ENCODE measurements around the gene MRPL16. TPM values are rescaled to one million over a fixed set of nuclear protein-coding genes. Genes with fewer than 3 reads are reported as not detected.

MRPL16 gene
- 57.1 and 71.9 TPM in 2 replicates for total RNA-seq

GRCh38 chr11:59810189-59810910 is at the start of gene MRPL16:
Gene MRPL16, minus strand, starts transcription at chr11:59810778. Its CDS starts 120 bp downstream, at chr11:59810658.

GRCh38 chr11:59845399-59845798 is 34.8 kb upstream of the MRPL16 start, which contains the start of gene CBLIF:
Gene CBLIF, minus strand, starts transcription at chr11:59845499. Its CDS starts 46 bp downstream, at chr11:59845453.

Other genes with a start within 250 kb of the MRPL16 start
- gene OSBP, start 195.0 kb downstream of the MRPL16 start, total RNA-seq, result 20.7 and 29.5 TPM in 2 replicates
- 12.0 and 14.9 TPM in 2 replicates for gene PATL1, start 141.7 kb downstream of the MRPL16 start, total RNA-seq
- gene OR10V1, start 96.9 kb downstream of the MRPL16 start, total RNA-seq, result not detected in 2 replicates
- 6.7 and 8.1 TPM in 2 replicates for gene STX3, start 55.4 kb downstream of the MRPL16 start, total RNA-seq
- gene CBLIF, start 34.7 kb upstream of the MRPL16 start, total RNA-seq, result not detected in 2 replicates
- not detected in 2 replicates for gene TCN1, start 55.7 kb upstream of the MRPL16 start, total RNA-seq
- not detected in 2 replicates for gene OOSP3, start 68.0 kb upstream of the MRPL16 start, total RNA-seq
- not detected in 2 replicates for gene OOSP1, start 127.7 kb upstream of the MRPL16 start, total RNA-seq
- not detected in 2 replicates for gene OOSP4A, start 153.3 kb upstream of the MRPL16 start, total RNA-seq
- gene OOSP4B, start 206.4 kb upstream of the MRPL16 start, total RNA-seq, result not detected in 2 replicates
- not detected in 2 replicates for gene OOSP2, start 229.6 kb upstream of the MRPL16 start, total RNA-seq
- gene MS4A3, start 245.9 kb upstream of the MRPL16 start, total RNA-seq, result not detected in 2 replicates

All from epithelial cell of alveolus of lung (primary cell).